CD4-positive, alpha-beta T cell (primary cell): Measurements from ENCODE around the gene LRCH3. TPM values are rescaled to one million over a fixed set of nuclear protein-coding genes. Genes with fewer than 3 reads are reported as not detected.

Experiments used
- ATAC-seq: fragments of 200-7000 bp; cut with Tn5 transposase; one replicate; pipeline ENCODE4 v1.10.0; 2022; ENCODE audit warnings: mild to moderate bottlenecking; ENCODE audit not compliant: poor library complexity
- CTCF ChIA-PET: fragments of 350-600 bp; sonication (Branson Sonifier 250); formaldehyde crosslinking; loops from one replicate; lab custom pipeline; 2021; ENCODE audit warnings: antibody characterized with exemption, inconsistent platforms; lab: Charles Lee
- POLR2A ChIA-PET: fragments of 350-600 bp; sonication (Branson Sonifier 250); formaldehyde crosslinking; loops from one replicate; lab custom pipeline; 2021; ENCODE audit warnings: antibody characterized with exemption, inconsistent platforms; lab: Charles Lee
- DNase-seq, 14 experiments: peaks; one replicate each; pipeline ENCODE4 v3.0.0-alpha.2; 2013 to 2020; ENCODE audit warnings: mixed read lengths in 2 of 14
- H3K27ac ChIP-seq, 2 donors: one replicate each; pipeline versions ENCODE4 v1.5.1 to v1.7.0; 2013; ENCODE audit warnings: low read length in 2 of 2, low read depth in 1 of 2, mild to moderate bottlenecking in 1 of 2
- H3K27me3 ChIP-seq, 2 experiments: 1 replicate in 1 of 2; 2 replicates in 1 of 2; pipeline versions ENCODE4 v1.6.1 to v1.7.0; 2013; ENCODE audit warnings: low read length in 2 of 2, control low read depth in 1 of 2, mild to moderate bottlenecking in 1 of 2, moderate library complexity in 1 of 2; ENCODE audit not compliant: insufficient read depth in 2 of 2, control insufficient read depth in 1 of 2
- H3K36me3 ChIP-seq: one replicate; pipeline ENCODE4 v1.6.1; 2013; ENCODE audit warnings: low read length, control low read depth; ENCODE audit not compliant: insufficient read depth
- H3K4me1 ChIP-seq: one replicate; pipeline ENCODE4 v1.6.1; 2013; ENCODE audit warnings: low read length, control low read depth; ENCODE audit not compliant: insufficient read depth
- H3K4me3 ChIP-seq: one replicate; pipeline ENCODE4 v1.5.1; 2013; ENCODE audit warnings: mild to moderate bottlenecking, low read length, moderate library complexity
- H3K9me3 ChIP-seq, 2 experiments: 1 replicate in 1 of 2; 2 replicates in 1 of 2; pipeline versions ENCODE4 v1.6.1 to v1.7.0; 2013; ENCODE audit warnings: low read length in 2 of 2, mild to moderate bottlenecking in 2 of 2, control low read depth in 1 of 2, moderate library complexity in 1 of 2; ENCODE audit not compliant: control insufficient read depth in 1 of 2, insufficient read depth in 1 of 2
- H3K27ac Mint-ChIP-seq: one replicate; pipeline ENCODE4 v1.8.0; 2020; ENCODE audit warnings: mixed read lengths
- H3K27me3 Mint-ChIP-seq: one replicate; pipeline ENCODE4 v1.8.0; 2021; ENCODE audit warnings: mixed read lengths
- H3K36me3 Mint-ChIP-seq: one replicate; pipeline ENCODE4 v1.8.0; 2021; ENCODE audit warnings: low read depth, mixed read lengths
- H3K4me1 Mint-ChIP-seq: one replicate; pipeline ENCODE4 v1.8.0; 2021; ENCODE audit warnings: low read depth, mixed read lengths
- H3K4me3 Mint-ChIP-seq: one replicate; pipeline ENCODE4 v1.8.0; 2020; ENCODE audit warnings: mild to moderate bottlenecking, mixed read lengths
- H3K9me3 Mint-ChIP-seq: one replicate; pipeline ENCODE4 v1.8.0; 2020; ENCODE audit warnings: mixed read lengths
- CTCF ChIP-seq: fragments of 200-600 bp; IDR thresholded peaks from one replicate; pipeline ENCODE4 v1.8.0; 2022; ENCODE audit warnings: antibody characterized with exemption, mild to moderate bottlenecking
- intact Hi-C, 2 experiments: fragments of 100-400 bp; cut with DNase I in 1 of 2; cut with micrococcal nuclease in 1 of 2; formaldehyde crosslinking; loops; one replicate each; pipeline versions ENCODE4 v1.15.1 to v1.9.0; 2023 to 2025; cut with DNase I, micrococcal nuclease
- total RNA-seq, 174 experiments: library from RNA in 2 of 174; stranded (reverse) in 2 of 174; gene quantifications; one replicate each; pipeline ENCODE4 v1.2.3 and lab custom pipeline; 2021 to 2026

The LRCH3 gene
- total RNA-seq, 2 experiments from 2014 or later, result 31.5 to 37.6 TPM

GRCh38 chr3:197908957-197909701 lies 118.1 kb downstream of the LRCH3 start:
- Mint-ChIP-seq H3K9me3 (no peaks in the 10 kb centered on the region), H3K36me3 (peaks cover 4% of the 10 kb centered on the region), H3K4me1 (peaks cover 9% of the 10 kb centered on the region), H3K27ac (no peak overlapping the region), H3K27me3 (no peaks in the 10 kb centered on the region), H3K4me3 (no peak overlapping the region)
- no peaks in the 10 kb centered on the region for H3K27me3 ChIP-seq
- CTCF ChIA-PET, result no interaction called here
- peaks cover 3% of the 10 kb centered on the region for H3K4me1 ChIP-seq
- no peaks in the 10 kb centered on the region for H3K9me3 ChIP-seq
- POLR2A ChIA-PET, result no interaction called here
- H3K27ac ChIP-seq, result no peak overlapping the region
- no peak for ATAC-seq
- no peak overlapping the region for H3K4me3 ChIP-seq
- no peak for TF ChIP-seq CTCF
- no peaks in the 10 kb centered on the region for H3K36me3 ChIP-seq
- intact Hi-C loops, result no loop called here
- DNase-seq, result no peak

- ATAC-seq, result no peak
- no peaks in the 10 kb centered on the region for H3K4me1 Mint-ChIP-seq
- CTCF ChIA-PET, result no interaction called here
These were observed 121.9 kb downstream of the LRCH3 start for GRCh38 chr3:197912741-197913476.

More at GRCh38 chr3:197912741-197913476, 121.9 kb downstream of the LRCH3 start:
- Mint-ChIP-seq H3K36me3 (peaks cover 4% of the 10 kb centered on the region), H3K27ac (no peak overlapping the region), H3K4me3 (peak overlapping the region; percentile 34), H3K27me3 (no peaks in the 10 kb centered on the region), H3K9me3 (no peaks in the 10 kb centered on the region)
- no peak overlapping the region for H3K27ac ChIP-seq
- H3K4me1 ChIP-seq, result no peaks in the 10 kb centered on the region
- intact Hi-C loops, result no loop called here
- H3K4me3 ChIP-seq, result no peak overlapping the region
- H3K9me3 ChIP-seq, result no peaks in the 10 kb centered on the region
- H3K27me3 ChIP-seq, result no peaks in the 10 kb centered on the region
- POLR2A ChIA-PET, result no interaction called here
- peak in 3 of 14 experiments; percentile 5 to 38 (median 12) for DNase-seq
- H3K36me3 ChIP-seq, result no peaks in the 10 kb centered on the region
- no peak for TF ChIP-seq CTCF
